CD4-positive, CD25-positive, alpha-beta regulatory T cell (primary cell): ENCODE measurements around the gene PDZD2. TPM values are rescaled to one million over a fixed set of nuclear protein-coding genes. Genes with fewer than 3 reads are reported as not detected.
A peak's percentile ranks its signal among the peaks of the same experiment; 100 is the strongest.

ENCODE experiments used
- ATAC-seq, 2 donors: fragments of 150-1000 bp; cut with Tn5 transposase; one replicate each; pipeline ENCODE4 v1.10.0; 2021; ENCODE audit warnings: low read depth in 2 of 2, moderate number of reproducible peaks in 2 of 2, moderate library complexity in 1 of 2
- DNase-seq, 3 donors: peaks; one replicate each; pipeline versions ENCODE4 v3.0.0 to v3.0.0-alpha.2; 2012 to 2022; ENCODE audit warnings: mixed read lengths in 1 of 3
- H3K27ac ChIP-seq: one replicate; pipeline ENCODE4 v1.7.0; 2013; ENCODE audit warnings: mild to moderate bottlenecking, low read length; ENCODE audit not compliant: insufficient read depth, poor library complexity, severe bottlenecking
- H3K27me3 ChIP-seq: one replicate; pipeline ENCODE4 v1.7.0; 2013; ENCODE audit warnings: low read length; ENCODE audit not compliant: control insufficient read depth, insufficient read depth
- H3K36me3 ChIP-seq: one replicate; pipeline ENCODE4 v1.7.0; 2013; ENCODE audit warnings: mild to moderate bottlenecking, low read length, moderate library complexity; ENCODE audit not compliant: control insufficient read depth, insufficient read depth
- H3K4me1 ChIP-seq: 2 replicates; pipeline ENCODE4 v1.7.0; 2013; ENCODE audit warnings: mild to moderate bottlenecking, low read length; ENCODE audit not compliant: insufficient read depth, control insufficient read depth, poor library complexity, severe bottlenecking
- H3K4me3 ChIP-seq: one replicate; pipeline ENCODE4 v1.7.0; 2013; ENCODE audit warnings: low read depth, mild to moderate bottlenecking, low read length, moderate library complexity
- H3K9me3 ChIP-seq, 2 experiments: 1 replicate in 1 of 2; 2 replicates in 1 of 2; pipeline ENCODE4 v1.7.0; 2013; ENCODE audit warnings: low read length in 2 of 2, mild to moderate bottlenecking in 1 of 2, moderate library complexity in 1 of 2; ENCODE audit not compliant: control insufficient read depth in 2 of 2
- H3K27ac Mint-ChIP-seq, 3 donors: one replicate each; pipeline ENCODE4 v1.8.0; 2020 to 2022; ENCODE audit warnings: mild to moderate bottlenecking in 3 of 3, mixed read lengths in 3 of 3, moderate library complexity in 2 of 3
- H3K27me3 Mint-ChIP-seq: one replicate; pipeline ENCODE4 v1.8.0; 2022; ENCODE audit warnings: mild to moderate bottlenecking, mixed read lengths
- H3K36me3 Mint-ChIP-seq: one replicate; pipeline ENCODE4 v1.8.0; 2020; ENCODE audit warnings: mixed read lengths
- H3K4me1 Mint-ChIP-seq, 4 donors: one replicate each; pipeline ENCODE4 v1.8.0; 2020 to 2022; ENCODE audit warnings: mixed read lengths in 4 of 4, mild to moderate bottlenecking in 1 of 4
- H3K4me3 Mint-ChIP-seq, 4 donors: one replicate each; pipeline ENCODE4 v1.8.0; 2020 to 2022; ENCODE audit warnings: mild to moderate bottlenecking in 4 of 4, mixed read lengths in 4 of 4, moderate library complexity in 3 of 4
- H3K9me3 Mint-ChIP-seq, 7 donors: one replicate each; pipeline ENCODE4 v1.8.0; 2020 to 2022; ENCODE audit warnings: mixed read lengths in 7 of 7, mild to moderate bottlenecking in 3 of 7, moderate library complexity in 2 of 7
- polyA plus RNA-seq, 4 donors: library from polyadenylated mRNA; unstranded; fragments of 300-500 nt; fragmentation: Illumina TruSeq; gene quantifications; one replicate each; pipeline ENCODE4 v1.2.3, GENCODE V29; 2021
- total RNA-seq: library from RNA; stranded (reverse); gene quantifications from one replicate; pipeline ENCODE4 v1.2.3, GENCODE V29; 2022

Gene PDZD2
- total and polyA plus RNA-seq, 5 donors from 2014 or later, result 0.06 to 1.3 (median 0.25) TPM

DNA sequence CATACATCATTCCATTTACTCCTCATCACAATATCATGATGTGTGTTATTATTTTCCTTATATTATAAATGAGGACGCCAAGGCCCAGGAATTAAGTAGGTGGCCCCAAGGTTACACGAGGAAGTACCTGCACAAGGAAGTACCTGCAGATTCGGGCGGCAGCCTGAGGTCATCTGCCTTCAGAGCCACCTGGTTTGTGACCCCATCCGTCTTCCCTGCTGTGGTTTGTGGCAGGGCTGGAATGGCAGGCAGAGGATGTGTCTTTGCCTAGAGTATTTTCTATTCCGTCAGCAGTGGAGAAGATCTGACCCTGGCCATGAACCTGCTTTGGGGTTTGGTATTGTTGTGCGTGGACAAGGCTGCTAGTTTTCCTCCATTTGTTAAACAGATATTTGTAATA, 59.7 kb downstream of the PDZD2 start:
- Mint-ChIP-seq H3K4me3 (no peak overlapping the region), H3K27ac (peak overlapping the region in 1 of 3 donors; percentile 80), H3K27me3 (no peaks in the 10 kb centered on the region)

DNA sequence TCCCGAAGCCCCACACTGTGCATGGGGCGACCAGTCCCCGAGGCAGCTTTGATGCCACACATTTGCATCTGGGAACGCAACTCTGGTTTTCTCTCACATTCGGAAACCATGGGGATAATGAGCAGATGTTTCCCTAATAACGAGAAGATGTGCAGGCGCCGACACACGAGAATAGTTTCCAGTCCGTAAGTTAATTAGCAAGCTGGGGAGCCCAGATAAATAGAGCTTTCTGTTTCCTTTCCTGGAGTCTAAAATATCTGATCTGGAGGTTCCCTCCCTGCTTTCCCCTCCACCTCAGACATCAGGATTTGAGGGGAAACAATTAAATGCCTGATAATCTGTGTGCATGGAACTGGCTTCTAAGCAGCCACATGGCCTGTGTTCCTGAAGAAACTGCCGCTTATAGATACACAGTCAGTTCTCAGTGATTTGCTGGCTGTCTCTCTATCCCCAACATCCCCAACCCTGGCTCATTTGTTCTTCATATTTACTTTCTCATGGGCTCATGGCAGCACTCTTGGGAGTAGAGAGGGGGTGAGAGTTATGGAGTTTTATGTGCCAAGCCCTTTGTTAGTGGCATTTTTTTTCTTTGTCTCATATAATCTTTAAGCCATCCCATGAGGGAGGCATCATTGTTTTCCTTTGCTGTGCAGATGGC, 62.8 kb downstream of the PDZD2 start:
- H3K27me3 ChIP-seq, result no peaks in the 10 kb centered on the region

More for the DNA sequence above, 59.7 kb downstream of the PDZD2 start:
- Histone ChIP-seq H3K27ac (no peak overlapping the region), H3K27me3 (no peaks in the 10 kb centered on the region), H3K9me3 (no peaks in the 10 kb centered on the region), H3K4me3 (no peak overlapping the region), H3K36me3 (no peaks in the 10 kb centered on the region), H3K4me1 (no peaks in the 10 kb centered on the region)
- no peaks in the 10 kb centered on the region for H3K4me1 Mint-ChIP-seq
- ATAC-seq (no peak), DNase-seq (no peak)
- H3K36me3 Mint-ChIP-seq, result no peaks in the 10 kb centered on the region
- H3K9me3 Mint-ChIP-seq, result peaks cover 0 to 4% (median 0%) of the 10 kb centered on the region in 7 donors

DNA sequence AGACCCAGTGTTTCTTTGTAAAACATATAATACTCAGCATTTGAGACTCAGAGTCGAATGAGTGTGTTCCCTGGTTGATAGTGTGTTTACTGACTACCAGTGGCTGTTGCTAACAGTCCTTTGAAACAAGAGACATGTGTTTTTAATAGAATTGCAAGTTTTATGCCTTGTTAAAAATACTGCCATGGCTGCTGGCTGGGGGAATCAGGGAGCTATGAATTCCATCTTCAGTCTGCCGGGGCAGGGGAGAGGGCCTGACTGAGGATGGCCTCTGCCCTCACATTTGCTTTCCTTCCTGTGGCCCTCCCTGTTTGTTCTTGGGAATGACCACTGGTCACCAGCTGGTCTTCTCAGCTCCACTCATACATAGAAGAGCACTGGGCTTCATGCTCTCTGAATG, 63.8 kb downstream of the PDZD2 start:
- Mint-ChIP-seq H3K36me3 (no peaks in the 10 kb centered on the region), H3K4me3 (no peak overlapping the region), H3K4me1 (no peaks in the 10 kb centered on the region), H3K27me3 (peaks cover 6% of the 10 kb centered on the region), H3K9me3 (peaks cover 0 to 4% (median 0%) of the 10 kb centered on the region in 7 donors), H3K27ac (no peak overlapping the region)
- ATAC-seq, result no peak
- DNase-seq, result no peak
- Histone ChIP-seq H3K9me3 (no peaks in the 10 kb centered on the region), H3K36me3 (no peaks in the 10 kb centered on the region), H3K27me3 (no peaks in the 10 kb centered on the region), H3K4me1 (no peaks in the 10 kb centered on the region), H3K27ac (no peak overlapping the region), H3K4me3 (no peak overlapping the region)

More for the DNA sequence above, 62.8 kb downstream of the PDZD2 start:
- Histone ChIP-seq H3K9me3 (no peaks in the 10 kb centered on the region), H3K27ac (no peak overlapping the region), H3K36me3 (no peaks in the 10 kb centered on the region), H3K4me1 (no peaks in the 10 kb centered on the region), H3K4me3 (no peak overlapping the region)
- Mint-ChIP-seq H3K27me3 (peaks cover 6% of the 10 kb centered on the region), H3K9me3 (peaks cover 0 to 4% (median 0%) of the 10 kb centered on the region in 7 donors), H3K4me3 (no peak overlapping the region), H3K36me3 (no peaks in the 10 kb centered on the region), H3K27ac (no peak overlapping the region), H3K4me1 (no peaks in the 10 kb centered on the region)
- DNase-seq, result no peak
- no peak for ATAC-seq

DNA sequence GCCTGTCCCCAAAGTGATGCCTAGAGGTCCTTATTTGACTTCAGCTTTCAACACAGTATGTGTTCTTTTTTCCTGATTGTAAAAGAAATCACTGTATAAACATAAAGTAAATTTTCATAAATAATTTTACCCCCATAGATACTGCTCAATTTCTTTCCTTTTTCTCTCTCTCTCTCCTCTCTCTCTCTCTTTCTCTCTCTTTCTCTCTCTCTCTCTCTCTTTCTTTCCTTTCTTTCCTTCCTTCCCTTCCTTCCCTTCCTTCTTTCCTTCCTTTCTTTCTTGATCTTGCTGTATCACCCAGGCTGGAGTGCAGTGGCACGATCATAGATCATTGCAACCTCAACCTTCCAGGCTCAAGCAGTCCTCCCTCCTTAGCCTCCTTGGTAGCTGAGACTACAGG, 64.8 kb downstream of the PDZD2 start:
- no peak for ATAC-seq
- no peak overlapping the region for H3K4me3 ChIP-seq
- DNase-seq, result no peak
- Mint-ChIP-seq H3K4me3 (no peak overlapping the region), H3K27me3 (peaks cover 6% of the 10 kb centered on the region), H3K9me3 (peaks cover 0 to 4% (median 0%) of the 10 kb centered on the region in 7 donors), H3K36me3 (no peaks in the 10 kb centered on the region), H3K27ac (no peak overlapping the region), H3K4me1 (no peaks in the 10 kb centered on the region)
- no peaks in the 10 kb centered on the region for H3K4me1 ChIP-seq
- H3K36me3 ChIP-seq, result no peaks in the 10 kb centered on the region
- no peaks in the 10 kb centered on the region for H3K9me3 ChIP-seq
- H3K27ac ChIP-seq, result no peak overlapping the region
- no peaks in the 10 kb centered on the region for H3K27me3 ChIP-seq

DNA sequence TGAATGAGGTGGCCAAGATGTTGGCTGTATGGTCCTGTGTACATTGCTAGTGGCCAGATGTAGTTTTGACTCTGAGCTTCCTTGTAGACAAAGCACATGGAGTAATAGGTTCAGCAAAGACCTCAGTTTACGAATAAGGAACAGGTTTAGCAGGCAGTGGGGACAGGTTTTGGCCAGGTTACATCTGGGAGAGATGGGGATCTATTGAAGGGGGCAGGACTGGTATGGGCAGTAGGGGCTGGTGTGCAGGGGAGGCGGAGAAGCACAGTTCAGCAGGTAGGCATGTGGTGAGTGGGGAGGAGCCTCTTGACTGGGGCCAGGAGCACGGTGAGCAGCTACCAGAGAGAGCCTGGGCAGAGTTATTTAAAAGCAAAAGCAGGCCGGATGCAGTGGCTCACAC, 67.3 kb downstream of the PDZD2 start:
- Histone ChIP-seq H3K27ac (no peak overlapping the region), H3K36me3 (no peaks in the 10 kb centered on the region), H3K4me3 (no peak overlapping the region), H3K27me3 (no peaks in the 10 kb centered on the region), H3K4me1 (no peaks in the 10 kb centered on the region), H3K9me3 (no peaks in the 10 kb centered on the region)
- Mint-ChIP-seq H3K9me3 (peaks cover 0 to 2% (median 0%) of the 10 kb centered on the region in 7 donors), H3K4me3 (no peak overlapping the region), H3K36me3 (no peaks in the 10 kb centered on the region), H3K27ac (no peak overlapping the region), H3K4me1 (no peaks in the 10 kb centered on the region), H3K27me3 (peaks cover 6% of the 10 kb centered on the region)
- ATAC-seq (no peak), DNase-seq (no peak)

DNA sequence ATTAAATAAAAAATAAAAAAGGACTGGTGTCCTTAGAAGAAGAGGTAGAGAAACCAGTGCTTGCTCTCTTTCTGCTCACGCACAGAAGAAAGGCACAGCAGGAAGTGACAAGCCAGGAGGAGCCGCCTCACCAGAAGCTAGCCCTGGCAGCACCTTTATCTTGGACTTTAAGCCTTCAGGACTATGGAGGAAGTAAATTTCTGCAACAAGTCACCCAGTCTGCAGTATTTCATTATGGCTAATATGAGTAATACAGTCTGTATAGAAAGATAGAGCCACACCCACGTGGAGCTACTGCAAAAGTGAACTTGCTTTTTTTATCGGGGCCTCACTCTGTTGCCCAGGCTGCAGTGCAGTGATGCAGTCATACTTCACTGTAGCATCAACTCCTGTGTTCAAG, 68.4 kb downstream of the PDZD2 start:
- Histone ChIP-seq H3K4me3 (no peak overlapping the region), H3K4me1 (no peaks in the 10 kb centered on the region), H3K36me3 (no peaks in the 10 kb centered on the region), H3K27me3 (no peaks in the 10 kb centered on the region), H3K27ac (no peak overlapping the region), H3K9me3 (no peaks in the 10 kb centered on the region)
- no peak for DNase-seq
- peaks cover 0 to 2% (median 0%) of the 10 kb centered on the region in 7 donors for H3K9me3 Mint-ChIP-seq
- H3K4me3 Mint-ChIP-seq, result no peak overlapping the region
- no peak overlapping the region for H3K27ac Mint-ChIP-seq
- ATAC-seq, result no peak
- no peaks in the 10 kb centered on the region for H3K4me1 Mint-ChIP-seq
- H3K27me3 Mint-ChIP-seq, result peaks cover 6% of the 10 kb centered on the region
- no peaks in the 10 kb centered on the region for H3K36me3 Mint-ChIP-seq

DNA sequence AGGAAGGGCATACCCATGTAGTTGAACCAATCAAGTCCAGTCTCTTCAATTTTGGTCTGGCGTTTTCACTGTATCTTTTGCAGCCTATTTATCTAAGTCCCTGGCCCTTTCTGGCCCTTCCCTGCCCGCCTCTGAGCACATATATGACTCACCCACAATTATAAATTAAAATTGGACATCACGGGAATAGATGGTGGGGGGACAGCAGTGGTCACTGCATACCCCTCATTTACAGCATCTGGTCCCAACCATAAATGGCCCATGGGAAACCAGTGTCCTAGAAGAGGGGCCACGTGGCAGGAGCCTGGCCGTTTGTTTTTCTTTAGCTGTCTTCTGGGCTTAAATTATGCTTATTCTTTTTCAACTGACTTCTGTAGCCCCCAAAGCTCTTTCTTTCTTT, 69.2 kb downstream of the PDZD2 start:
- Histone ChIP-seq H3K27me3 (no peaks in the 10 kb centered on the region), H3K9me3 (no peaks in the 10 kb centered on the region), H3K4me3 (no peak overlapping the region), H3K4me1 (no peaks in the 10 kb centered on the region), H3K36me3 (no peaks in the 10 kb centered on the region), H3K27ac (no peak overlapping the region)
- Mint-ChIP-seq H3K36me3 (no peaks in the 10 kb centered on the region), H3K27ac (no peak overlapping the region), H3K4me3 (no peak overlapping the region), H3K27me3 (peaks cover 6% of the 10 kb centered on the region), H3K4me1 (no peaks in the 10 kb centered on the region), H3K9me3 (peaks cover 0 to 2% (median 0%) of the 10 kb centered on the region in 7 donors)
- ATAC-seq (no peak), DNase-seq (no peak)

DNA sequence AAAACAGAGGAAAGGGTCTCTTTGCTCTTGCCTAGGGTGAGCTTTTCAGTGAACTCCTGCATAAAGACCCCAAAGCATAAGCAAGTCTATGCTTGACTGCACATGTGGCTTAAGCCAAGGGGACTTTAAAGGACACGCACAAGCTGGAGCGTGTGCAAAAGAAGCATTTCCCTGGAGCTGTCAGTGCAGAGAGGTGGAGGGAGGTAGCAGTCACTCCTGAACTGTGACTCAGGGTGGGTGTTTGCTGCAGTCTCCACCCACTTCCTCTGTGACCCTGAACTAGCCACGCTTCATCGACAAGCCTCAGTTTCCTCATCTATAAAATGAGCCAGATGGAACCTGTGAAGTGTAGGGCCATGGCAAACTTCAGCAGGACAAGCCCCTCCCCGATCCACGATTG, 72.4 kb downstream of the PDZD2 start:
- Histone ChIP-seq H3K27ac (no peak overlapping the region), H3K36me3 (no peaks in the 10 kb centered on the region), H3K4me1 (no peaks in the 10 kb centered on the region), H3K27me3 (no peaks in the 10 kb centered on the region), H3K4me3 (no peak overlapping the region), H3K9me3 (no peaks in the 10 kb centered on the region)
- Mint-ChIP-seq H3K27ac (no peak overlapping the region), H3K9me3 (peaks cover 0 to 3% (median 0%) of the 10 kb centered on the region in 7 donors), H3K36me3 (no peaks in the 10 kb centered on the region), H3K4me3 (no peak overlapping the region), H3K27me3 (peaks cover 4% of the 10 kb centered on the region), H3K4me1 (no peaks in the 10 kb centered on the region)
- ATAC-seq (no peak), DNase-seq (no peak)
